Measurements from ENCODE around the gene NCKAP5L.
A peak's percentile ranks its signal among the peaks of the same experiment; 100 is the strongest.
"Not testable (repeated sequence)": the region's sequence is repeated elsewhere in the genome, so short reads cannot be mapped to it uniquely, and the experiment has no call there.

The NCKAP5L gene

GRCh38 chr12:49777341-49777740 lies 50.9 kb downstream of the NCKAP5L start:
- no peak for DNase-seq

- no peak for DNase-seq
Measured at GRCh38 chr12:49776858-49777257, 51.4 kb downstream of the NCKAP5L start.

- peak; percentile 4 for DNase-seq
Measured at GRCh38 chr12:49776413-49776812, 51.8 kb downstream of the NCKAP5L start.

- not testable (repeated sequence) for DNase-seq
Measured at GRCh38 chr12:49773102-49773501, 55.1 kb downstream of the NCKAP5L start.

GRCh38 chr12:49767333-49767732 lies 60.9 kb downstream of the NCKAP5L start:
- no peak for DNase-seq

- no peak for DNase-seq
Measured at GRCh38 chr12:49766115-49766455, 62.1 kb downstream of the NCKAP5L start.

GRCh38 chr12:49764126-49764525 lies 64.1 kb downstream of the NCKAP5L start:
- no peak for DNase-seq

- DNase-seq, result peak; percentile 75
Measured at GRCh38 chr12:49763006-49763591, 65.1 kb downstream of the NCKAP5L start.

- DNase-seq, result no peak
Measured at GRCh38 chr12:49762468-49762847, 65.8 kb downstream of the NCKAP5L start.

GRCh38 chr12:49761677-49762467 lies 66.3 kb downstream of the NCKAP5L start:
- DNase-seq, result no peak

- no peak for DNase-seq
Measured at GRCh38 chr12:49750996-49751393, 77.2 kb downstream of the NCKAP5L start.

GRCh38 chr12:49750027-49750995 lies 77.9 kb downstream of the NCKAP5L start:
- peak; percentile 39 for DNase-seq

GRCh38 chr12:49748800-49749199 lies 79.4 kb downstream of the NCKAP5L start:
- DNase-seq, result no peak

GRCh38 chr12:49748306-49748705 lies 79.9 kb downstream of the NCKAP5L start:
- no peak for DNase-seq

- no peak for DNase-seq
Measured at GRCh38 chr12:49744363-49744885, 83.8 kb downstream of the NCKAP5L start.

GRCh38 chr12:49741882-49742620 lies 86.2 kb downstream of the NCKAP5L start:
- peak; percentile 69 for DNase-seq
